Peyer's patch (tissue), 4 donors: ENCODE measurements around the gene ARHGAP30. TPM values are rescaled to one million over a fixed set of nuclear protein-coding genes. Genes with fewer than 3 reads are reported as not detected.

Experiments
- DNase-seq, 3 donors: peaks; one replicate each; pipeline ENCODE4 v3.0.0-alpha.2; 2017 to 2019
- H3K27ac ChIP-seq, 4 donors: fragments of 200-600 bp; sonication (generic); one replicate each; pipeline ENCODE4 v1.5.1; 2016 to 2019
- H3K27me3 ChIP-seq, 2 donors: fragments of 200-600 bp; sonication (generic); one replicate each; pipeline ENCODE4 v1.5.1; 2019
- H3K36me3 ChIP-seq, 3 donors: fragments of 200-600 bp; sonication (generic); one replicate each; pipeline ENCODE4 v1.5.1; 2016 to 2019
- H3K4me1 ChIP-seq, 4 donors: fragments of 200-600 bp; sonication (generic); one replicate each; pipeline ENCODE4 v1.5.1; 2016 to 2019
- H3K4me3 ChIP-seq, 4 donors: fragments of 200-600 bp; sonication (generic); 1 replicate in 3 of 4; 2 replicates in 1 of 4; pipeline ENCODE4 v1.5.1; 2016 to 2019; ENCODE audit warnings: mild to moderate bottlenecking in 1 of 4
- H3K9me3 ChIP-seq, 4 donors: fragments of 200-600 bp; sonication (generic); one replicate each; pipeline ENCODE4 v1.5.1; 2016 to 2019; ENCODE audit warnings: mild to moderate bottlenecking in 1 of 4
- POLR2A ChIP-seq, 2 donors: fragments of 450-650 bp; IDR thresholded peaks; one replicate each; pipeline ENCODE4 v1.5.1; 2017; ENCODE audit warnings: antibody characterized with exemption in 2 of 2, mild to moderate bottlenecking in 2 of 2, moderate library complexity in 2 of 2
- total RNA-seq, 4 donors: library from RNA; depleted of rRNA; stranded (reverse); fragments of >200 nt; gene quantifications; one replicate each; pipeline ENCODE4 v1.1.0, GENCODE V29; 2016
- TF ChIP-seq, protein P1 (sequence below), 6 experiments: fragments of 450-650 bp in 4 of 6; fragments of 200-600 bp in 2 of 6; sonication (generic) in 1 of 6; IDR thresholded peaks; one replicate each; pipeline ENCODE4 v1.5.1; 2017 to 2019; ENCODE audit warnings: antibody characterized with exemption in 6 of 6, mild to moderate bottlenecking in 3 of 6, moderate library complexity in 1 of 6

The ARHGAP30 gene
- total RNA-seq, 4 donors from 2014 or later = 5.1 to 31.4 (median 6.7) TPM

DNA sequence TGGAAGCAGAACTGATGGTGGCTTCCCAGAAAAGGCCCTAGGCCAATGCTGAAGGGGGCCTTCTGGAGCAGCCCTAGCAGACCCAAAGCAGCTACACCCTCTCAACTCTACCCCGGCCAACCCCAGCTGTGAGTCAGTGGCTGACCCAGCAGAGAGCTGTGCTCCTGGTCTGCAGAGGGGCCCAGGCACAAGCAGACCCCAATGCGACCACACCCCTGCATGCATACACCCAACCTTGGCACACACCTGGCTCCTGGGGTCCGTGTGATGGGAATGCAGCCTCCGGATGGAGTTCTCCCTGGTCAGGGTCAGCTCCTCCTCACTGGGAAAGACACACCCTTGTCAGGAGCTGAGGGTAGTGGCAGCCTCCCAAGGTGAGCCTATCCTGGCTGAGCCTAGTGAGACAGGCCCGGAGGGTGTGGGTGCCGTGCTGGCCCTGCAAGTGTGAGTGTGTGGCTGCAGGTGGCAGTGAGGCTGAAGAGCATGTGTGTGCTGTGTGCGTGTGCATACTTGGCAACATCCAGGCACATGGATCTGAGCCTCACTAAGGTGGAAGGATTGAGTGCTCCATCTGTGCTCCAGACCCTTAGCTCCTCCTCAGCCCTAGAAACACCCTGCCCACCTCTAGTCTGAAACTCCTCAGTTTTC lies 3.9 kb upstream of the ARHGAP30 start:
- H3K36me3 ChIP-seq = no peaks in the 10 kb centered on the region
- no peak for DNase-seq

DNA sequence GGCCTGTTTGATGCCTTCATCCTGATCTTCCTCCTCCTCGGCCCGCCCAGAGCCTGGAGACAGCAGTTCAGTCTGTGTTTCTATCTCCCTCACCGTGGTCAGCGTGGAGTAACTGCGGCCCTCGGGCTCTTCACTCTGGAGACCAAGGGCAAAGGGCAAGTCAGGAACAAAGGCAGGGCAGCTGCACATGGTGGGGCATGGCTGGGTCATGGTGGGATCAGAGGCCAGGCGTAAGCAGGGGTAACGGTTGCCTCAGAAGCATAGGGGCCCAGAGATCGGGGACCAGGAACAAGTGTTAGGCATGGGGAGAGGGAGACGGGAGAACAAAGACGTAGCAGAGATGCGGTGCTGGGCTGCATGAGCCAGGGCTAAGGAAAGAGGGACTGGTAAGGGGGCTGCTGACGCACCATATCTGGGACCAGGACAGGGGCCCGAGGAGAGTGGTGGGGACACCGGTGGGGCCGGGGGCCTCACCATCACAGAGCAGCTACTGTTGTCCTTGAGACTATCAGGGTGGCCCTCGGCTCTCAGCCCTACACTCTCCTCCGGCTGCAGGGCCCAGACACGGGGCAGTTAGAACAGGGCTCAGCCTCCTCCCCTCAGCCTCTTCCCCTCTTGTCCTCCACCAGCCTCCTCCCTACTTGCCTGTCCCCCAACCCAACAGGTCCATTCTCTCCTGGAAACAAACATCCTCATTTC lies 3.2 kb upstream of the ARHGAP30 start:
- H3K9me3 ChIP-seq = no peaks in the 10 kb centered on the region

More for the DNA sequence above, 3.9 kb upstream of the ARHGAP30 start:
- H3K9me3 ChIP-seq = no peaks in the 10 kb centered on the region
- peaks cover 0 to 5% (median 0%) of the 10 kb centered on the region in 4 donors for H3K4me1 ChIP-seq
- H3K27me3 ChIP-seq = no peaks in the 10 kb centered on the region
- H3K27ac ChIP-seq = no peak overlapping the region
- TF ChIP-seq POLR2A (IDR thresholded peaks at IDR 0.05) = no peak
- TF ChIP-seq, protein P1, sequence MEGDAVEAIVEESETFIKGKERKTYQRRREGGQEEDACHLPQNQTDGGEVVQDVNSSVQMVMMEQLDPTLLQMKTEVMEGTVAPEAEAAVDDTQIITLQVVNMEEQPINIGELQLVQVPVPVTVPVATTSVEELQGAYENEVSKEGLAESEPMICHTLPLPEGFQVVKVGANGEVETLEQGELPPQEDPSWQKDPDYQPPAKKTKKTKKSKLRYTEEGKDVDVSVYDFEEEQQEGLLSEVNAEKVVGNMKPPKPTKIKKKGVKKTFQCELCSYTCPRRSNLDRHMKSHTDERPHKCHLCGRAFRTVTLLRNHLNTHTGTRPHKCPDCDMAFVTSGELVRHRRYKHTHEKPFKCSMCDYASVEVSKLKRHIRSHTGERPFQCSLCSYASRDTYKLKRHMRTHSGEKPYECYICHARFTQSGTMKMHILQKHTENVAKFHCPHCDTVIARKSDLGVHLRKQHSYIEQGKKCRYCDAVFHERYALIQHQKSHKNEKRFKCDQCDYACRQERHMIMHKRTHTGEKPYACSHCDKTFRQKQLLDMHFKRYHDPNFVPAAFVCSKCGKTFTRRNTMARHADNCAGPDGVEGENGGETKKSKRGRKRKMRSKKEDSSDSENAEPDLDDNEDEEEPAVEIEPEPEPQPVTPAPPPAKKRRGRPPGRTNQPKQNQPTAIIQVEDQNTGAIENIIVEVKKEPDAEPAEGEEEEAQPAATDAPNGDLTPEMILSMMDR (IDR thresholded peaks at IDR 0.05) = peak in 2 of 6 experiments; percentile 28 to 36
- no peak overlapping the region for H3K4me3 ChIP-seq

DNA sequence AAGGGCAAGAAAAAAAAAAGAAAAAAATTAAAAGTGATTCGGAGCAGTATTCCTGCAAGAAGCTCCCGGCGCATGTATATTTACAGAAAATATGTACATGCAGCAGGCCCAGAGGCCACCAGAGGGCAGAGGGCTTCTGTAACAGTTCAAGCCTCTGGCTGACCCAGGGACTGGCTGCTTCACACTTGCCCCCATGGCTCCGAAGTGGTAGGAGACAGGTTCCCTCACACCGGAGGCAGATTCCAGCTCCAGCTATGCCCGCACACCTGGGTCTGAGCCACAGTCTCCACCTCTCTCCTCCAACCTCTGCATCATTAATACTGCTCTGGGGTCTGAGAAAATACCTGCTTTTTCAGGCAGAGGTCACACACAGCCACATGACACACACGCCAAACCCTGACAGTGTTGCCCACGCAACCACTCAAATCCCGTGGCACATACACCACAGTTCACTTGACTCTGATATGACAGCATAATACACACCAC lies 2.2 kb upstream of the ARHGAP30 start:
- H3K4me1 ChIP-seq = peaks cover 0 to 12% (median 2%) of the 10 kb centered on the region in 4 donors
- no peaks in the 10 kb centered on the region for H3K27me3 ChIP-seq

More for the DNA sequence above, 3.2 kb upstream of the ARHGAP30 start:
- DNase-seq = no peak
- H3K27me3 ChIP-seq = no peaks in the 10 kb centered on the region
- no peak overlapping the region for H3K27ac ChIP-seq
- peaks cover 0 to 5% (median 2%) of the 10 kb centered on the region in 4 donors for H3K4me1 ChIP-seq
- H3K36me3 ChIP-seq = no peaks in the 10 kb centered on the region
- TF ChIP-seq, protein P1 (IDR thresholded peaks at IDR 0.05) = no peak
- TF ChIP-seq POLR2A (IDR thresholded peaks at IDR 0.05) = no peak
- no peak overlapping the region for H3K4me3 ChIP-seq

GRCh38 chr1:161070761-161071160 lies 1.1 kb upstream of the ARHGAP30 start:
- peaks cover 0 to 19% (median 2%) of the 10 kb centered on the region in 4 donors for H3K4me1 ChIP-seq
- no peak for DNase-seq
- H3K9me3 ChIP-seq = no peaks in the 10 kb centered on the region
- no peaks in the 10 kb centered on the region for H3K36me3 ChIP-seq
- no peak overlapping the region for H3K4me3 ChIP-seq
- peak overlapping the region in 1 of 4 donors; percentile 96 for H3K27ac ChIP-seq
- no peak for TF ChIP-seq POLR2A (IDR thresholded peaks at IDR 0.05)
- TF ChIP-seq, protein P1 (IDR thresholded peaks at IDR 0.05) = no peak
- H3K27me3 ChIP-seq = no peaks in the 10 kb centered on the region

More for the DNA sequence above, 2.2 kb upstream of the ARHGAP30 start:
- H3K27ac ChIP-seq = no peak overlapping the region
- peak; percentile 65 to 85 (median 73) for DNase-seq
- H3K36me3 ChIP-seq = no peaks in the 10 kb centered on the region
- no peaks in the 10 kb centered on the region for H3K9me3 ChIP-seq
- no peak overlapping the region for H3K4me3 ChIP-seq
- no peak for TF ChIP-seq POLR2A (IDR thresholded peaks at IDR 0.05)
- TF ChIP-seq, protein P1 (IDR thresholded peaks at IDR 0.05) = peak; percentile 58 to 71 (median 60)

DNA sequence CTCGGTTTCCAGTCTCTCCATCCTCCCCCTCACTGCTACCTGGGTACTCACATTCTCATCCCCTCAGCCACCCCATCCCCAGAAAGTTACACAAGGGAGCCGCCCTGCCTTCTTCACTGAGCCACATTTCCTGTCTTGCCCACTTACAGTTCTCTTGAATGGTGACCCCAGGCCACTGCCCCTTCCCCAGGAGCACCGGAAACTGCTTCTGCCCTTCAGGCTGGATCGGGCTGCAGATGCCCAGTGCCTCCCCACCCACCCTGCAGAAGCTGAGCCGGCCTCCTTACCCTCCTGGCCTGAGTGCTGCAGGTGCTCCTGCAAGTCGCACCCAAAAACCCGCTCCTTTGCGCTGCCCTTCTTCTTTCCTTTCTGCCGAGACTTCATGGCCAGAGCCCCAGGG lies 450 bp downstream of the ARHGAP30 start:
- H3K4me1 ChIP-seq = peaks cover 0 to 19% (median 2%) of the 10 kb centered on the region in 4 donors
- no peaks in the 10 kb centered on the region for H3K36me3 ChIP-seq
- H3K9me3 ChIP-seq = no peaks in the 10 kb centered on the region
- peak overlapping the region; percentile 48 to 70 (median 58) for H3K4me3 ChIP-seq
- TF ChIP-seq, protein P1 (IDR thresholded peaks at IDR 0.05) = no peak
- TF ChIP-seq POLR2A (IDR thresholded peaks at IDR 0.05) = no peak
- DNase-seq = peak in 1 of 3 donors; percentile 33
- H3K27ac ChIP-seq = peak overlapping the region; percentile 80 to 96 (median 88)
- H3K27me3 ChIP-seq = no peaks in the 10 kb centered on the region
